HG02678 (cell line): ENCODE measurements around the gene DSG1.
"Not testable (repeated sequence)": the region's sequence is repeated elsewhere in the genome, so short reads cannot be mapped to it uniquely, and the experiment has no call there.

Experiments
- ATAC-seq: cut with Tn5 transposase; IDR thresholded peaks from one replicate; pipeline ENCODE4 v1.9.1; 2021; ENCODE audit warnings: mild to moderate bottlenecking, moderate library complexity; ENCODE audit not compliant: unreplicated experiment

DSG1 gene

GRCh38 chr18:31329787-31330438 lies 12.0 kb downstream of the DSG1 start:
- no peak for ATAC-seq

GRCh38 chr18:31343454-31343853 lies 25.5 kb downstream of the DSG1 start:
- ATAC-seq = no peak

- ATAC-seq = not testable (repeated sequence)
Measured at GRCh38 chr18:31353336-31353735, 35.4 kb downstream of the DSG1 start.

DNA sequence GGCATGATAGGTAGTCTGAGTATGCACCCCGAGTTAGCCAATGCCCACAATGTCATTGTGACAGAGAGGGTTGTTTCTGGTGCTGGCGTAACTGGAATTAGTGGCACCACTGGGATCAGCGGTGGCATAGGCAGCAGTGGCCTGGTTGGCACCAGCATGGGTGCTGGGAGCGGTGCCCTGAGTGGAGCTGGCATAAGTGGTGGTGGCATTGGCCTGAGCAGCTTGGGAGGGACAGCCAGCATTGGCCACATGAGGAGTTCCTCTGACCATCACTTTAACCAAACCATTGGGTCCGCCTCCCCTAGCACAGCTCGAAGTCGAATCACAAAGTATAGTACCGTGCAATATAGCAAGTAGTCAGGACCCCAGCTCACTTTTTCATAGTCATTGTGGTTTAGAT lies 37.0 kb downstream of the DSG1 start:
- ATAC-seq = no peak

DNA sequence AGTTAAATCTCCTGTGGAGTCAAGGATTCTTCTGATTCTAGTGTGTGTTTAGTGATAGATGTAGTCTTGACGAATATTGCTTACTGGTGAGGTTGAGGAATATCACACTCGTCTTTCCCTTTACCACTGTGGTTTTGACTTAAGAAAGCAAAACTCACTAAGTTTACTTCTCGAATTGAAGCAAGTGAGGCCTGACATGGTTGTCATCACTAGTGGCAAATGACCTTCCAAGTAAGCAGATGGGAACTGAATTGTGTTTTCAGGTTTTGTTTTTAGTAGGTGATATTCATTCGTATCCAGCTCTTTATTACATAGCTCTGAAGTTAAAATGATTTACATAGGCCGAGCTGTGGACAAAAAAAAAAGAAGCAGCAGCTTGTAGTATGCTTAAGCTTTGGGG lies 38.1 kb downstream of the DSG1 start:
- no peak for ATAC-seq

DNA sequence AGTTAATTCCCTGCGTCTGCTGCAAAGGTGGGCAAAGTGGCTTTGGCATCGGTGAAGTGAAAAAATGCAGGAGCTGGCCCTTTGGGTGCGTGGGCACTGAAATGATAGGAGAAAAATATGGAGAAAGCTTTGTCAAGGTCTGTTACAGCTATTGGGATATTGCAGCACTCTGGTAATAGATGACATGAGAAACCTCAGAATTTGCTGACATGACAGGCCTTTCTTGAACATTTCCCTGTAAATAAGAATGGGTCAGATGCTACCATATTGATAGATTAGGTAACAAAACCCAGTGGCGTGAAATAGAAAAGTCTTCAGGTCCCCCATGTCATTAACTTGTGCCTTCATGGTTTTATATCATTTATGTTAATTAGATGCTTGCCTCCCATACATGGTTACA lies 46.2 kb downstream of the DSG1 start:
- no peak for ATAC-seq

GRCh38 chr18:31369478-31369877 lies 51.5 kb downstream of the DSG1 start:
- ATAC-seq = no peak

DNA sequence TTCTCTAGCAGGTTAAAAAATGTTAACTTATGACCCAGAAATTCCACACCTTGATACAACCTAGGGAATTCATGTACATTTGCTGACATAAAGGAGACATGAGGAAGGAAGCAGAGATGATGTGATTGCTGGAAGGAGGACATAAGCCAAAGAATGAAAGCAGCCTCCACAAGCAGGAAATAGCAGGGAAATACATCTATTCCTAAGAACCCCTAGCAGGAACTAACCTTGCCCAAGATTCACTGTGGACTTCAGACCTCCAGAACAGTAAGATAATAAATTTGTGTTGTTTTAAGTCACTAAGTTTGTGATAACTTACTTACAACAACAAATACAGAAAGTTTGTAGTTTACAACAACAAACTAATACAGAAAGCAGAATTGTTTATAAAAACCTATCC lies 54.0 kb downstream of the DSG1 start:
- ATAC-seq = no peak

DNA sequence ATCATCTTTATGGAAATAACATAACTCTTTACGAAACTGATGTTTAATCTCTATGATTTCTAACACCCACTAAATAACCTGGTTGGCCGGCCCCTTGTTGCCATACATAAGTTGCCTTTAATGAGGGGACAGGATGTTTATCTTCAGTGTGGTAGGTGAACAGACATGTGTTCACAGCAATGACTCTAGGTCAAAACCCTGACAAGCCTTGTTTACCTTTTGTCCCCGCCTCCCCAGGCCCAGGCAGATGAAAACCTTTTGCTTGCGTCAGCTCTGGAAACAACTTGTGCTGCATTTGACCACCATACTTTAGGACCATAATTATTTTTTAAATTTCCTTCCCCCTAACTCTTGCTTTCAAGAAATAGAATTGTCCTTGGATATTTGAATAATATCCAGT lies 55.7 kb downstream of the DSG1 start:
- ATAC-seq = no peak

- no peak for ATAC-seq
Measured at GRCh38 chr18:31376477-31376876, 58.5 kb downstream of the DSG1 start, which contains the start of gene DSG4. TSS of gene DSG4 (plus strand) at chr18:31376777. CDS start at chr18:31376912, 135 bp downstream.

GRCh38 chr18:31380912-31381311 lies 63.0 kb downstream of the DSG1 start:
- no peak for ATAC-seq

DNA sequence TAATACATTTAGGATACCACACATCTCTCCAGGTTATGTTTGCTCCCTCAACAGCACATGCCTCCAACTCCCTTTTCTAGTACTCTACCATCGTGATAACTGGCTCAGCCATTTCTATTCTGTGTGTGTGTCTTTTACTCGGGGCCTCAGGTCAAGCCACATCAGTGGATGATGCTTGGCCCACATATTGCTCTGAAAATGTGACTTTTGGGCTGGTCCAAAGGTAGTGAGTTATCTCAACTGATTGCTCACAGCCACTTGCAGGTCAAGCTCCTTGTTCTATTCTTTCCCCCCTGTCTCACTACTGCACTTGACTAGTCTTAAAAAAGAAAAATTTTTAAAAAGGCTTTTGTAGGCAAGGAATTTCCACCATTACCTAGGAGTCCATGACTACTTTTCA lies 64.1 kb downstream of the DSG1 start:
- no peak for ATAC-seq

- no peak for ATAC-seq
Measured at GRCh38 chr18:31386741-31387140, 68.8 kb downstream of the DSG1 start.

DNA sequence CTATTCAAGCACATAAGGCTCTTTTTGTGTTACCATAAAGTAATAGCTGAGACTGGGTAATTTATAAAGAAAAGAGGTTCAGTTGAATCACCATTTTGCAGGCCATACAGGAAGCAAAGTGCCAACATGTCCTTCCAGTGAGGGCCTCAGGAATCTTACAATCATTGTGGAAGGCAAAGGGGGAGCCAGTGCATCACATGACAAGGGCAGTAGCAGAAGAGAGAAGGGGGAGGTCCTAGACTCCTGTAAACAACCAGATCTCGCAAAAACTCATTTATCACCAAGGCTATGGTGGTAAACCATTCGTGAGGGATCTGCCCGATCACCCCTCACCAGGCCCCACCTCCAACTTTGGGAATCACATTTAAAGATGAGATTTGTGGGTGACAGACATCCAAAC lies 75.3 kb downstream of the DSG1 start:
- no peak for ATAC-seq

DNA sequence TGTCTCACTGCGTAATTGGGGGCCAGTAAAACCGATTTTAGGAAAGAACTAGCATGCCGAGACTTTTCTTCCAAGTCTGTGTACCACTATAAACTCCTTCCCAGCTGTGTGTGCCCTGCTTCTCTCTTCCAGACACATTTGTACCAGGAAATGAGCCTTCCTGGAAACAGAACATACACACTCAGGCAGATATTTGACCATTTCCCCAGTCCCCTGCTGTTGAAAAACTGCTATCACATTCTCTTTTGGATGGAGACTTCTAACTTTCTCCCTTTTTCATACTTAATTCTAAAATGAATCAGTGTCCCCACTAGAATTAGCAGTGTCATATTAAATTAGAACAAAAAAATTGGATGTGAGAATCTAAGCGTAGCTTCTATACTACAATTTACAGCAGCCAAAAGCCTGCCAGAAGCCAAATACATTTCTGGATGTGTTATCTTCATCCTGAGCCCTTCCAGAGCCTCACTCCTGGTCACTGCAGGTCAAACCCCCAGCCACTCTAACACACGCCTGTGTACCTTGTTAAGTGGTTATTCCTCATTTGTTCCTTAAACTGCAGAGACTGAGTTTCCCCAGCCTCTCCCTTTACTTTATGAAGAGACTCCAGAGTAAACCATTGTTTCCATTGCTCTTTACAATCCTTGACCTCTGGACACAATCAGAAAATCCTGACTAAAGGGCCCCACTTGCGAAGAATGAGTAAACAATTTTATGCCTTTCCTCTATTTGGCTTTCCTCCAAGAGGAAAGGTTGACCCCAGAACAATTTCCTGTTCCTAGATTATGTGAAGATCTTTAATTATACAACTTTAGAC lies 79.0 kb downstream of the DSG1 start:
- ATAC-seq = no peak

- no peak for ATAC-seq
Measured at GRCh38 chr18:31398191-31398590, 80.2 kb downstream of the DSG1 start.

DNA sequence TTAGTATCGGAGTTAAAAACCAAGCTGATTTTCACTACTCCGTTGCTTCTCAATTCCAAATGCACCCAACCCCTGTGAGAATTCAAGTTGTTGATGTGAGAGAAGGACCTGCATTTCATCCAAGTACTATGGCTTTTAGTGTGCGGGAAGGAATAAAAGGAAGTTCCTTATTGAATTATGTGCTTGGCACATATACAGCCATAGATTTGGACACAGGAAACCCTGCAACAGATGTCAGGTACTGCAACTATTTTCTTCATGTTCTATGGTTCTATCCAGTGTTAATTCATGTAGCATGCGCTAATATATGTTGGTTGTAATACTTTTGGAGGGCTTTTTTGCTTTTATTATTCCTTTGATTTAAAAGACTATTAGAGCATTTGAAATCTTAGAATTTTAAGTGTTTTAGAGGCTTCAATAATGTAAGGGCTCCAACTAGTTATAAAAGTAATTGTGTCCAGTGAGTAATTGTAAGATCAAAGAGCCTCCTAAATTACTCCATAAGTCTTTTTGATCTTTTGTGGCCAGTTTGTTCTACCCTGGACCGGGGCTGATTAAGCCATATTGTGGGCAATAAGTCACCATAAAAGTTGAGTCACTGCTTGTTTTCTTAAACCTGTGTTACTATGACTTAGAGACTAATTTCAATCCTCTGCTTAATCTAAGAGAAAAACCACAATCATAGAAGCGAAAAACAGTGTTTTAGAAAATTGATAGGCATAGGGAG lies 81.5 kb downstream of the DSG1 start:
- ATAC-seq = no peak

DNA sequence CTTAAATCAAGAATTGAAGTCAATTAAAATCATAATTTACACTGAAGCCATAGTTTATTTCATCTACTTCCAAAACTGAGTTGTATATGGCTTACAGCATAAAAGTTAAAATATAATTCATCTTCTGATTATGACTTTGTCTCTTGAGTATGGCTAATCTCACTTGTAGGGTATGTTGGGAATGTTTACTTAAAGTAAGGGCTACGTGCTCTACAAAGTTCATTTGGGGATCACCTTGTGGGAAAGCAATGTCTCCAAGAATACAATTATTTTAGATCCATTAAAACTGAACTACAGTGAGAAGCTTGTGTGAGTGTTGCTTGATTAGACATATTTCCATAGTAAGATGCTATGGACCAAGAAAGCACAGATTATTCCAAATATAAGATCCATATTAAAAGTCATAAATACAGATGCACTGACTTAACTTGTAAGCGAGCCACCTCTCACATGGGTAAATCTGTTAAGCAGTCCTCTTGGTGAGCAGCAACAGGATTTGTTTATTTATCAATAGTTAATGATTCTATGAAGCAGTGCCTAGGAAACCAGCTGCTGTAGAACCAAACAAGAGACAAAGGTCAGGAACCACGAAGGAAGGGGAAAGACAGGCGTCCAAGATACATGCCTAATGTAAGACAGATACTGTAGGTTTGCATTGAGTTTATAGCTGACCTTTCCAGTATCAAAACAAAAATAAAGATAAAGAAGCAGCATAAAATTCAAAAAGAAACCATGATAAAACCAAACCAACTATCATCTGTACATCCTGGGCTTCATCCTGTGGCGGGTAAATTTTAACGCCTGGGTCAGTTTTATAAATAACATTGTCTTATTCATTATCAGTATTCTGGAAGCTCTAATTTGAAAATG lies 83.4 kb downstream of the DSG1 start:
- no peak for ATAC-seq

- ATAC-seq = no peak
Measured at GRCh38 chr18:31402026-31402373, 84.0 kb downstream of the DSG1 start.

GRCh38 chr18:31403409-31403808 lies 85.4 kb downstream of the DSG1 start:
- ATAC-seq = no peak
